T-helper 9 cell (primary cell): ENCODE results near the gene SDK1.

ENCODE experiments used
- DNase-seq: peaks from one replicate; pipeline ENCODE4 v3.0.0-alpha.2; 2020

SDK1 gene

DNA sequence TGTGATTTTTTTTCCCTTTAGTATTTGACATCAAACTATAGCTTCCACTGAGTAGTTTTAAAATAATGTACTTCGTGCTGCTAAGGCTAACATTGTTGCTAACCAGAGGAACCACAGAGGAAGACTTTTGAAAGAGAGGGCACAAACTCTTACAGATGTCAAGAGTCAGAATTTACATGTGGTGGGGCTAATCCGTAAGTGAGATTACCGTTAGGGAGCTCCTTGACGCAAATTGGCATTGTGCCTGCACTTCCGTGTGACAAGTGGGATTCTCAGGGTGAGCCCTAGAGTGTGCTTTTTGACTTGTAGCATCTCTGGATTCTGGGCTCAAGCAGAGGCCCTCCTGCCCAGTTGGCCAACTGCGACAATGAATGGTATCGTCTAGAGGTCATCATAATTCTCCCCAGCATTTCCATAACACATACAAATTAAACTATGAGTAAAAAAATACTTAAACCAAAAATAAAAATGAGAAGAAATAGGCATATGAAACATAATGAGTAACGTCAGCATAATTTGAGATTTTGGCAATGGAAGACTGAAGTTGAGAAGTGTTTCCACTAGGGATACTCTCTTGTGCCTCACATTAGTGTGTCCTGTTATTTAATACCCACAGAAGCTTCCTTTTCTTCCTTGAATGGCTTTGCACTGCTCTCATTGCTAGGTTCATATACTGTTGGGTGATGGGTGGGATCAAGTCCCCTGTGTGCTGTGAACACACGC lies 164.0 kb downstream of the SDK1 start:
- DNase-seq, result no peak

DNA sequence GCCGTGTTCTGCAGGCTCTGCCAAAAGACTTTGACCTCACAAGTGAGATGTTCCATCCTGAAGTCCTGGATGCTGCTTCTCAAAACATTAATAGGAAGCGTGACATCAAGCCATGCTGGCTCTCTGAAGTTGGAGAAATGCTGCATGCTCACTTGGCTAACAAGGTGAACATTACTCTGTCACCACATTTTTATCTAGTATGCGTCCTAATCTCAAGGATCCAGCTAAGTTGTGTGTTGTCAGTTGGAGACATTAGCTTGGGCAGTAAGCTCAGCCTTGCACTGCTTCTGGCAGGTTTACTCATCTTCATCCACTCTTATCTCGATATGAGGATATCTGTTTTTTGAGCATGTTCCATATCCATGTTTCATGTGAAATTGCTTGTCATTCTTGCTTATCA lies 165.2 kb downstream of the SDK1 start:
- DNase-seq, result no peak

DNA sequence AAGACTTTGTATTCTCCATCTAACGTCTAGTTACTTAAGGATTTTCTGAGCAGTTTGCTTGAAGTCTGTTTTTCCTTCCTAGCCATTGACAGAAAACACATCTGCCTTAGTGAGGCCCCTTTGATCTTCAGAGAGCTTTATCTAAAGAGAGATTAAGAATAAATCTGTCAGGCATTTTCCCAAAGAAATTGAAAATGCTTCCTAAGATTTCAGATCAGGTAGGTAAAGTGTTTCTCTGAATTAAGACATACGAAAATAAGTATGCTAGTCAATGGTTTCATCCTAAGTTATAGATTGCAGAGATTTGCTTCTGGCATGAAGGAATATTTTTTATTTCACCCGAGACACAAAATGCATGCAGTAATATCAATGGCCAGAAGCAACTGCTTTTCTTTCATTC lies 168.6 kb downstream of the SDK1 start:
- DNase-seq, result no peak

DNA sequence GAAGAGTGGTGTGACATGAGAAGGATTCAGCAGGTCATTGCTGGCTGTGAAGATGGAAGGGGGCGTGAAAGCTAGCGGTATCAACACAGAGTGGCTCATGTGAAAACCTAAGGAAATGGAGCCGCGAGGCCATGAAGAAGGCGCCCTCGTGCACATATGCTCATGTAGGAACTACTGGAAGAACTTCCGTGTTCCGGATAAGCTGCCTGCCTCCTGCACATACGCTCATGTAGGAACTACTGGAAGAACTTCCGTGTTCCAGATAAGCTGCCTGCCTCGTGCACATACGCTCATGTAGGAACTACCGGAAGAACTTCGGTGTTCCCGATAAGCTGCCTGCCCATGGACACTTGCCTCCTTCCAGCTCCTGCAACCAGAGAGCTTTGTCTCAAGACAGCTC lies 179.1 kb downstream of the SDK1 start:
- no peak for DNase-seq

DNA sequence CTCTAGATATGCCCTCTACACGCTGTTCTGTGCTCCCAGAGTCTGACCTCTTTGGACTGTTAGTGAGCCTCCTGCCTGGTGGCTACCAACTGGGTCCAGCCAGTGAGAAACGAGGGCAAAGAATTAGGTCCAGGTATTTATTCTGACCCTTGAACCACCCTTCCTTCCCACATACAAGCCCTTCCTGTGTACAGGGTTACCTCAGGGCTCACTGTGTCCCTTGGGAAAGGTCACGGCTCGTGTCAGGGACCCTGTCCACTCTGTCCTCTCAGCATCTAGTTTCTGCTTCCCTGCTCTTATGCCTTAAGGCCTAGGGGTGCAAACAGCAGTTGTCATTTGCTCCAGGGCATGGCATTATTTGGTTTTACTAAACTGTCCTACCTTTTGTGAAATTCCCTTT lies 180.4 kb downstream of the SDK1 start:
- no peak for DNase-seq

DNA sequence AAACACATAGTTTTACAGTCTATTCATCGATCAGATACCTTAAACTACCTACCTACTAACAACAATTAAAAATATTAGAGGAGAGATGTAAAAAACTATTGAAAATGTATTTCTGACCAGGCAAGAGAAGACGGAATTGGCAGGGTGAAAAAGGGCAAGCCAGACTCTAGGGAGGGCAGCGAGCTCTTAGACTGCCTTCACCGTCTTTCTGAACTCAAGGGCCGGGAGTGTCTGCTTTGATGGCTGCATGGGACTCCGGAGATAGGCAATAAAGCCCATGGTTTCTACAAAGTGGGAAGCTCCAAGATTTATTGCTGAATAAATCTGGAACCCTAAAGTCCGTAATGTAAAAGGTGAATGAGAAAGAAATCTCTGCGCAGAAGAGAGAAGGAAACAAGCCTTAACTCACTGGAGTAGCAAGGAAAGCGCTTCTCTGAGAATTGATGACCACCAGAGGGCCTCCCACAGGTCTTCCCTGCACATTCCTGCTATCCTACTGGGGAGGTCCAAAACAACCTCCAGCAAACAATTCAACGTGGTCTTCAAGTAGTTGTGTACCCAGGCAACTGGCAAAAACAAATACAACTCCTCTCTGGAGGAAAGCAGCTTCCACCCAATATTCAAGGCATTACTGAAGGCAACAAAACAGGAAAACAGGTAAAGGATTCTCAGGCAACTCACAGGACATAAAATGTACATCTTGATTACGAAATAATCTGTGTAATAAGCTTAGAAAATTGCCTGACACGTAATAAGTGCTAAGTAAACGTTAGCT lies 181.3 kb downstream of the SDK1 start:
- no peak for DNase-seq

DNA sequence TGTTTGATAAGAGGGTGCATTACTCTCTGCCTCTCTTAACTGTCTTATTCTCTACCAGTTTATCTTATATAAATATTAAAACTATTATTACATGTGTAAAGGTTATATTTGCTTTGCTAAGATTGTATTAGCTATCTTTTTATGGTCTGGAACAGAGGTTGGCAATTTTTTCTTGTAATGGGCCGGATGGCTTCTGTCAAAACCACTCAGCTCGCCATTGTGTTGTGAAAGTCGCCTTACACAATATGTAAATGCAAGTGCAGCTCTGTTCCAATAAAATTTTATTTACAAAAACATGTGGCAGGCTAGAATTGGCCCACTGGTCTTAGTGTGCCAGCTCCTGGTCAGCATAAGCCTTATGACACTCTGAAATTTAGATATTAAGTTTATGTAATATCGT lies 185.8 kb downstream of the SDK1 start:
- DNase-seq, result no peak

DNA sequence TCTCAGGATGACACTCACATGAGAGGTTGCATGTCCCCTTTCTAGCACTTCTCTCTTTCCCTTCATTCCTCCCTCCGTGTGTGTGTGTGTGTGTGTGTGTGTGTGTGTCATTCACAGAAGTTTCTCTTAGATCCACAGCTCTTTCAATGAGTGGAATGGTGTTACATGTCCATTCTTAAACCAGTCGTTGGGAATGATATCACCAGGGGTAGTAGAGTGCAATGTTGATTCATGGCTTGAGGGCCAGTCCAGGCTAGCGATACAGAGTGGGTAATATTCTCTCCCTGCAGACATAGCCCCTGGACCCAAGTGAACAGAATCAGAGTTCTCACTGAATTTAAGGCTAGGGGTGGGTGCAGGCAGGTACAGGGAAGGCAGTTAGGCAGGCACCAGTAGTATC lies 187.8 kb downstream of the SDK1 start:
- no peak for DNase-seq

DNA sequence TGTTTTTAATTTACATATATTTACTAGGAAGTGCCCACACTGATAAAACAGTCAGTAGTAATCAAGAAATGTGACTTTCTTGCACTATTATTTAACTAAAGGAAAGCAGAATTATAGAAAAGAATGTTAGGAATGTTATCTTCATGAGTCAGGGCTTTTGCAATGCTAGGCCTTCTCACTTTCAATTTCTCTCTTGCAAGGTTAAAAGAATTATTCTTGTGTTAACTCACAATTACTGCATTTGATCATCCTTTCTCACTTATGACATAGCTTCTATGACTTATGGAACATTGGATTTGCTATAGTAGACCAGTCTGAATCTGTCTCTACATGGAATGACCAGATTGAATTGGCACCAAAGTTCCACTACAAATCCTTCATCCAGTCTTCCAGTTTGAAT lies 192.4 kb downstream of the SDK1 start:
- no peak for DNase-seq

DNA sequence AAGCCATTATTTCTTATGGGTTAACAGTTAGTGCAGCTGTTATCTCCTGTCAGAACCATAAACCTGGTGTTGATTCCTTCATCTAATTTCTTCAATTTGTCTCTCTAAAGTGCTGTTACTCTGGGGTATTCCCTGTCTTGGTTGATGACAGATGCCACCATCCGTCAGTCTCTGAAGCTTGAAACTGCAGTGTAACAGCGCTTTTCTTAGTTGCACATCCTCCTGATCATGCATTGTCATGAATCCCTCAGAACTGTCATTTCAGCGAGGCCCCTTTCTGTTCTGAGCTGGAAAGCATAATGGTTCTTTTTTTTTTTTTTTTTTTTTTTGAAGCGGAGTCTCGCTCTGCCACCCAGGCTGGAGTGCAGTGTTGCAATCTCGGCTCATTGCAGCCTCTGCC lies 193.9 kb downstream of the SDK1 start:
- DNase-seq, result no peak

DNA sequence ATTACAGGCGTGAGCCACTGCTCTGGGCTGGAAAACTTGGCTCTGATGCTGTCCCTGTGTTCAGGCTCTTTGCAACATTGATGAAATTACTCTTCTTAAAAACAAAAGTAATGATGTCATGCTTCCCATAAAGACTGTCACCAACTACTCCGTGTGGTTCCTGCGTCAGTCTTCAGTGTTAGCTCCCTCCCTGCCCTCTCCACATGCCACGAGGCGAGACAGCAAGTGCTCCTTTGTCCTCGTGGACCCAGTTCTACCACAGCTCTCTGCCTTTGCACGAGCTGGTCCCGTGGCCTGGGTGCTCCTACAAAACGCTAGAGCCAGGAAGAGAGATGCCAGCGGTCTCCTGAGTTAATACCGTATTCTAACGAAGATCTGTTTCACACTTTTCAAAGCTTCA lies 194.5 kb downstream of the SDK1 start:
- no peak for DNase-seq

DNA sequence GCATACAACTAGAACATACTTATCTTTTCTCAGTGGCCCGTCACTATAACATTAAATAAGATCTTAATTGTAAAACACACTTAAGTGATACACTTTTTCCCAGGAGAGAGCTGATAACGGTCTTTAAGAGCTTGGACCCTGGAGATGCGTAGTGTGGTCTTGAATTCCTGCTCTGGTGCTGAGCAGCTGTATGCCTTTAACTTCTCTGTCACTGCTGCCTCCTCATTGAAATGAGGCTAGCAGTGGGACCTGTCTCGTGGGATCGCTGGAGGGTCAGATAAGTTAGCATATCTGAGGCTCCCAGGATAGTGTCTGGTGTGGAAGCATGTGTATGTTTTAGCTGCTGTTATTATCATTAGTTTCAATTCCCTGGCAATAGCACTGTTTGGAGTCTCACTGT lies 194.9 kb downstream of the SDK1 start:
- no peak for DNase-seq

DNA sequence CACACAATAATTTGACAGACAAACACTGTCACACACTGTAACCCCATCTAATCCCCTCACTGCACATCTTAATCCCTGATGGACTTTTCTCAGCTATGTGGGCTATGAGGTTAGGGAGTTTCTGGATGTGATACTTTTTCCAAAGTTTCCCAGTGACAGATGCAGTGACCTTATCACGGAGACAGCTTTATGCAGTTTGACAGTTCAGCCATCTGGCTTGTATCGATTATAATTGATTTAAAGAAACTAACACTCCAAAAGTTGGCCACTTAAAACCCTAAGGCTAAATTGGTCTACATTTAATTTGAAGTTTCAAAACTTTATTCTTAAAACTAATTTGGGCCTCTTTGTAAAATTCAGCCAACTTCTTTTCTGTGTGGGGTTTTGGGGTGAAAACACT lies 196.7 kb downstream of the SDK1 start:
- no peak for DNase-seq

DNA sequence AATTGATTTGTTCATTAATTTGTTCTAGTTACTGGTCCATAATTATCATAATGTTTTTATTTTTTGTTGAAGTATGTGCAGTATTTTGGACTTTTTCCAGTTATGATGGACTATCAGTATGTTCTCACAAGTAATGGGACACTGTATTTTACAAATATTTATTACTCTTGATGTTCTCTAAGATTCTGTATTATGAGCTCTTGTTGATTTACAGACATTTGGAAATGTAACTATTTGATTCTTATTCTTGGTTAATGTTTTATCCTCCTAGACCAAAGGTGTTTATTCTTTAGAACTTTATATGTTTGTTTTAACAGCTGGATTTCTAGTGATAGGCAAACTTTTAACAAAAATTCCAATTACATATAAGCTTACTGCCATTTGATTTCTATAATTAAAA lies 200.6 kb downstream of the SDK1 start:
- DNase-seq, result no peak

DNA sequence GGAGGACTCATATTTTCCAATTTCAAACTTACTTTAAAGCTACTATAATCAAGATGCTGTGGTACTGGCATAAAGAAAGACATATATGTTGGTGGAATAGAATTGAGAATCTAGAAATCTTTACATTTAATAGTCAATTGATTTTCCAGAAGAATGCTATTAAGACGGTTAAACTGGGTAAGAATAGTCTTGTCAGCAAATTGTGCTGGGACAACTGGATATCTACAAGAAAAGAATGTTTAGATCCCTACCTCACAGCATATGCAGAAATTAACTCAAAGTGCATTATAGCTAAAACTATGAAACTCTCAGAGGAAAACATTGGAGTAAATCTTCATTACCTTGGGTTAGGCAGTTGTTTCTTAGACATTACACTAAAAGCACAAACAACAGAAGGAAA lies 203.3 kb downstream of the SDK1 start:
- no peak for DNase-seq

DNA sequence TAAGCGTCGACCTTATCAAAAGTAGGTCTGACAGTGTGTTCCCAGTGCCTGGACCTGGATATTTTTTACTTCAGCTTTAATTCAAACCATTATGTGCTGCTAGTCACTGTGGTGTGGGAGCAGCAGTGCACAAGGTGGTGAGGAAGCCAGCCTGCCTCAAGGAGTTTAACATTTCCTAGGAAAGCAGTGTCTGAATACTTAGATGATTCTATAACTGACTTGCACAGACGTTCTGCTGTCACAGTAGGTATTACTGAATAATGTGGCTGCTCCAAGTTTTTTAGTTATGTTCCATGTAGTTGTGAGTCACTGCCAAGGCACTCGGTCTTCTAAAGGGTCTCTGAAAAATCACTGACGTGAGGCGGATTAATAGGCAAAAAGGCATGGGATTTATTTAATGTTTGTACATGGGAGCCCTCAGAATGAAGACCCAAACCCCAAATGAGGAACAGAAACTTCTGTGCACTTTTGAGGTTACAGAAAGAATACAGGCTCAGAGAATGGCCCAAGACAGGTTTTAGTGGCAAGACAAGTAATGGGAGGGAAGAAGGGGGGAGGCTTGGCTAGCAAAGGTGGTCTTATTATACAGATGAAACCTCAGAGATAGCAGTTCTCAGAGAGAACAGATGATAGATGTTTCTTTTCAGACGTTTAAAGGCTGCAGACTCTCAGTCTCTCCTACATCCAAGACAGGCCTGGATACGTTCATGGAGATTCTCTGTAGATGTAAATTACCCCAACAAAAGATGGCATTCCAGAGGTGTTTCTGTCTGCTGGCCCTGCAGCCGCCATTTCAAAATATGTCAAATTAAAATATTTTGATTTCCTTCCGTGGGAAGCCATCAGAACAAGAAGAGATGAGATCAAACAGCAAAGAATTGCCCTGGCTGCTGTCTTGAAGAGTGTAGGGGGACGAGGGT lies 209.3 kb downstream of the SDK1 start:
- no peak for DNase-seq

DNA sequence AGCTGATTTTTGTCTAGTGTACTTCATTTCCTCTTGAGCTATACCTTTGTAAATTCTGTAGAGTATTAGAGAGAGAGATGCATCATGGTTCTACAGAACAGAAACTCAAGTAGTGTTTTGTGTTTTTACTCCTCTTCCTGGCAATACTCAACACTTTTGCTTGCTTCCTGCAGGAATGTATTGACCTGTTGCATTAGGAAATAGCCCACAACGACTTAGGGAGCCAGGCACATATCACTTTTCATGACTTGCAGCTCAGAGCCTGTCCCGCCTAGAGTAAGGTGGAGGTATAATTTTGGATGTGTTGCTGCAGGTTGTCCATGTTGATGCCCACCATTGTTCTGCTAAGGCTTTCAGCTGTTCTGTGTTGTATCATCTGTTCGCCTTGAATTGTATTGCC lies 216.3 kb downstream of the SDK1 start:
- DNase-seq, result no peak

DNA sequence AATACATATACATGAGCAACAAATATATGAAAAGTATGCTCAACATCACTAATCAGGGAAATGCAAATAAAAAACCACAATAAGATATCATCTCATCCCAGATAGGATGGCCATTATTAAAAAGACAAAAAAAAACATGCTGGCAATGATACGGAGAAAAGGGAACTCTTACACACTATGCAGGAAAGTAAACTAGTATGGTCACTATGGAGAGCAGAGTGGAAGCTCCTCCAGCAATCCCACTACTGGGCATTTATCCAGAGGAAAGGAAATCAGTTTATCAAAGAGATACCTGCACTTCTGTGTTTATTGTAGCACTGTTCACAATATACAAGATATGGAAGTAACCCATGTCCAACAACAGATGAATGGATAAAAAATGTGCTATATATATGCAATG lies 217.5 kb downstream of the SDK1 start:
- DNase-seq, result no peak

DNA sequence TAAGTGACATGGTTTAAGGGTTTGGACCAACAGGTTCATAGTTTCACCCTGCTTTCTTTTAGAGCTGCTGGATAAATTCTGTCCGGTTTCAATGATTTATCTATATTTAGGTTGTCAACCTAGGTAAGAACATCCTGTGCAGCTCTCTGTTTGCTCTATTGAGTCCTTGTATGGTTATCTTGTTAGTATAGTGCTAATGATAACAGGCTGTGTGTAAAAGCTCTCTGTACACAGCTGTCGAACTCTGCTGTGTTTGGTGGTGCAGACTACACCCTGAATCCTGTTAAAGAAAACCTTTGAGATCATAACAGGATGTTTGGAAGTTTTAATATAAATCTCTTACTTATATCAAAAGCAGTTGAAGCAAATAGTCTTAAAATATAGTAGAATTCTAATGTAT lies 219.2 kb downstream of the SDK1 start:
- DNase-seq, result no peak

DNA sequence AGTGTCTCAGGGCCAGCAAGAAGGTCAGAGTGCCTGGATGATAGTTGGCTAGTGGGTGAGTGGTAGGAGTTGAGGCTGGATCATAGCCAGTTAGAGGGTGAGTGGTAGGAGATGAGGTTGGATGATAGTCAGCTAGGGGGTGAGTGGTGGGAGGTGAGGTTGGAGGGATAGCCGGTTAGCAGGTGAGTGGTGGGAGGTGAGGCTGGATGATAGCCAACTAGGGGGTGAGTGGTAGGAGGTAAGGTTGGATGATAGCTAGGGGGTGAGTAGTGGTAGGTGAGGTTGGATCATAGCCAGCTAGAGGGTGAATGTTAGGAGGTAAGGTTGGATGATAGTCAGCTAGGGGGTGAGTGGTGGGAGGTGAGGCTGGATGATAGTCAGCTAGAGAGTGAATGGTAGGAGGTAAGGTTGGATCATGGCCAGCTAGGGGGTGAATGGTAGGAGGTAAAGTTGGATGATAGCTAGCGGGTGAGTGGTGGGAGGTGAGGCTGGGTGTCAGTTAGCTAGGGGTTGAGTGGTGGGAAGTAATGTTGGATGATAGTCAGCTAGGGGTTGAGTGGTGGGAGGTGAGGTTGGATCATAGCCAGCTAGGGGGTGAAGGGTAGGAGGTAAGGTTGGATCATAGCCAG lies 226.6 kb downstream of the SDK1 start:
- no peak for DNase-seq

DNA sequence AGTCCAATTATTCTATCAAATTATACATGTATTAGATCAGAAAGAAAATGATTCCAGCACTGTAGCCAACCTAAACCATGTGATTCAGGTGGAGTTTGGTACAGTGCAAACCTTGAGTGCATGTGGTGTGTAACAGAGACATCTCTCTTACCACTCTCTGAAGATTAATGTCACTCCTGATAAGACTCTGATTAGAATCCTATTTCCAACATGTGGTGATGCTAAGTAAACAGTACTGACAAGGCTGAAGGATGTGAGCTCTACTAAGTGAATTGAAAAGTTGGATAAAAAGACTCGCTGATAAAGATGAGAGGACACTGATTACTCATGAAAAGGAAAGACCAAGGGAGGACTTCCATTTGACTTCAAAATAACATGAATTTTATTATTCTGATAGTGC lies 232.0 kb downstream of the SDK1 start:
- no peak for DNase-seq

DNA sequence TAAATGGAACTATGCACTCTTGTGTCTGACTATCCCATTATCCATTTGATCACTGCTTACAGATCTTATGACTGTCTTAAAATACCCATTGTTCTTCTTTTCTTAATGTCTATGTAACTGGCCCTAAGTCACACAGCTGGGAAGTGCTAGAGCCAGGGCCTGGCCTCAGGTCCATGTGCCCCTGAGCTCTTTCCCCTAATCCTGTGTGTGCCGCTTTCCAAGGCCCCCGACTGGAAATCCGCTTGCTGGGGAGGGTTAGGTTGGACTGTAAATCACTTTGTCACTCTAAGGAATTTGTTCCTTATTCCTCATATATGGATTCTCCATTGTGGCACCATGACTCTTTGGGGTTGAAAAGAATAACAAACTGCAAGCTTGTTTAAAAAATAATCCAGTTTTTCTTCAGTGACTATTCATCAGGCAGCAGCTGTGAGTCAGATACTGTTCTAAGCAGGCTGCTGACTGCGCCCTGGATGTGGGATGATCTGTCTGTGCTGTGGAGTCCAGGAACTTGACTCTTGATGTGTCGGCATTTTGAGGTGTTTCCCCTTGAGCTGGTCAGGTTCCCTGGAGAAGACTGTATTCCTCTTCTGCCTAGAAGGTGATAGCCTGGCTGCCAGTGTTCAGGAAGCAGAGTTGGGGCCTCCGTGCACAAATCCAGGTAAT lies 236.3 kb downstream of the SDK1 start:
- DNase-seq, result no peak

DNA sequence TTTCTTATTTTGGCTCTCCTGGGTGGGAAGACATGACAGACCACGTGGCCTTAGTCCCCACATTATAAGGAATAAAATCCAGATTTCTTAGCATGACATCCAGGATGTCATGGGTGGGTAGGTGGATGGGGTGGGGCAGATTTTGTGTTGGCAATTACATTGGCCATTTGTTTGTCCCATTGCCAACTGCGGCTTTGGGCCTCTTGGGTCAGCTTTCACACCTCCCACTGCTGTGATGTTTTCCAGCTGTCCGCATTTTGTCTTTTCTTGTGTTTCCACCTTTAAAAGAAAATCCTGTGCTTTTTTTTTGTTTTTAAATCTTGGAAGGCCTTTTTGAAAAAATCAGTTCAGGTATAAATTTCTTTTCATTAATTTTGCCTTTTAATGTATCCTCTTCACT lies 237.0 kb downstream of the SDK1 start:
- DNase-seq, result no peak
